OCI-LY7 (cell line): ENCODE data around the gene THAP4. TPM values are rescaled to one million over a fixed set of nuclear protein-coding genes. Genes with fewer than 3 reads are reported as not detected.

Experiments
- BruUV-seq: library from RNA; stranded (reverse); fragments of 400-500 nt; replicated peaks from 2 replicates; lab custom pipeline; 2021; lab: Mats Ljungman, UMichigan
- CTCF ChIA-PET: fragments of 300-600 bp; sonication (Branson Sonifier 250); formaldehyde crosslinking; loops from one replicate; lab custom pipeline; 2022; ENCODE audit warnings: antibody characterized with exemption; ENCODE audit not compliant: unreplicated experiment; lab: Charles Lee
- POLR2A ChIA-PET: fragments of 300-600 bp; sonication (Branson Sonifier 250); formaldehyde crosslinking; loops from one replicate; lab custom pipeline; 2022; ENCODE audit warnings: antibody characterized with exemption; lab: Charles Lee
- DNase-seq: peaks from one replicate; pipeline ENCODE4 v3.0.0-alpha.2; 2015; ENCODE audit warnings: low spot score
- H2AFZ ChIP-seq: fragments of 200-600 bp; sonication (generic), shearing (Covaris generic); 2 replicates; pipeline ENCODE4 v1.6.1; 2014; ENCODE audit warnings: mild to moderate bottlenecking, antibody characterized with exemption, low read length, moderate library complexity
- H3K27ac ChIP-seq: fragments of 200-600 bp; sonication (generic); 2 replicates; pipeline ENCODE4 v1.5.1; 2014; ENCODE audit warnings: mixed run types, low read depth, mild to moderate bottlenecking, moderate library complexity, low read length, inconsistent platforms; ENCODE audit not compliant: poor library complexity, severe bottlenecking
- H3K36me3 ChIP-seq: fragments of 200-600 bp; sonication (generic); 2 replicates; pipeline ENCODE4 v1.6.1; 2014; ENCODE audit warnings: mild to moderate bottlenecking, antibody characterized with exemption, low read length, moderate library complexity, mixed read lengths; ENCODE audit not compliant: insufficient read depth
- H3K4me1 ChIP-seq: fragments of 200-600 bp; sonication (generic); 2 replicates; pipeline ENCODE4 v1.5.1; 2014; ENCODE audit warnings: mild to moderate bottlenecking, low read length; ENCODE audit not compliant: insufficient read depth, poor library complexity, severe bottlenecking
- H3K4me2 ChIP-seq: fragments of 200-600 bp; sonication (generic); 2 replicates; pipeline ENCODE4 v1.6.1; 2014; ENCODE audit warnings: mild to moderate bottlenecking, low read length
- H3K4me3 ChIP-seq: fragments of 200-600 bp; sonication (generic); 2 replicates; pipeline ENCODE4 v1.5.1; 2014; ENCODE audit warnings: mild to moderate bottlenecking, low read depth, low read length; ENCODE audit not compliant: poor library complexity, severe bottlenecking
- H3K79me2 ChIP-seq: fragments of 200-600 bp; sonication (generic); 2 replicates; pipeline ENCODE4 v1.6.1; 2016; ENCODE audit warnings: low read depth, mild to moderate bottlenecking, low read length, moderate library complexity, mixed read lengths; ENCODE audit not compliant: insufficient read depth
- H3K9me2 ChIP-seq: fragments of 200-600 bp; sonication (generic); 2 replicates; pipeline ENCODE4 v1.6.1; 2016; ENCODE audit warnings: mild to moderate bottlenecking, low read length, mixed read lengths; ENCODE audit not compliant: insufficient read depth
- H3K9me3 ChIP-seq: fragments of 200-600 bp; sonication (generic); 2 replicates; pipeline ENCODE4 v1.6.1; 2014; ENCODE audit warnings: mild to moderate bottlenecking, mixed run types, low read length, mixed read lengths
- H4K20me1 ChIP-seq: fragments of 200-600 bp; sonication (generic); 2 replicates; pipeline ENCODE4 v1.6.1; 2014; ENCODE audit warnings: mild to moderate bottlenecking, antibody characterized with exemption, low read length, moderate library complexity, mixed read lengths; ENCODE audit not compliant: insufficient read depth
- CTCF ChIP-seq: fragments of 200-600 bp; sonication (generic); conservative IDR thresholded peaks from 2 replicates; pipeline ENCODE4 v1.5.1; 2014; ENCODE audit warnings: mild to moderate bottlenecking, antibody characterized with exemption, low read length, moderate library complexity, mixed read lengths
- EZH2phosphoT487 ChIP-seq: fragments of 200-600 bp; sonication (generic); IDR thresholded peaks from 2 replicates; pipeline ENCODE4 v1.6.1; 2018; ENCODE audit warnings: low read depth, borderline replicate concordance, mild to moderate bottlenecking, mixed run types, antibody characterized with exemption, low read length, moderate library complexity, mixed read lengths
- intact Hi-C: fragments of 100-400 bp; cut with micrococcal nuclease; formaldehyde crosslinking; loops from one replicate; pipeline ENCODE4 v1.10.0; 2022; ENCODE audit not compliant: unreplicated experiment
- total RNA-seq, 2 experiments: library from RNA; depleted of rRNA in 1 of 2; stranded (reverse); fragments of >200 nt in 1 of 2; shearing (Covaris generic) in 1 of 2; gene quantifications; 2 replicates each; pipeline ENCODE4 v1.2.3, GENCODE V29; 2014 to 2022

The THAP4 gene
- total RNA-seq, 2 experiments from 2014 or later: 61.6 to 65.6 TPM

- Histone ChIP-seq H3K9me3 (no peaks in the 10 kb centered on the region), H3K4me3 (no peak overlapping the region), H3K27ac (no peak overlapping the region), H3K9me2 (no peaks in the 10 kb centered on the region), H4K20me1 (no peaks in the 10 kb centered on the region), H3K4me1 (no peaks in the 10 kb centered on the region), H2AFZ (no peak overlapping the region), H3K79me2 (no peaks in the 10 kb centered on the region), H3K36me3 (no peaks in the 10 kb centered on the region), H3K4me2 (no peak overlapping the region)
- TF ChIP-seq EZH2phosphoT487 (no peak), CTCF (no peak)
- no peak for DNase-seq
- POLR2A ChIA-PET: no interaction called here
- CTCF ChIA-PET: no interaction called here
- no TSS peak for BruUV-seq
- intact Hi-C loops: no loop called here
Observed at GRCh38 chr2:241545523-241546473, 91.2 kb downstream of the THAP4 start.

GRCh38 chr2:241545106-241545505 is 91.9 kb downstream of the THAP4 start:
- no peak overlapping the region for H3K4me3 ChIP-seq
- no peaks in the 10 kb centered on the region for H3K9me3 ChIP-seq
- no peaks in the 10 kb centered on the region for H3K79me2 ChIP-seq
- CTCF ChIA-PET: no interaction called here
- BruUV-seq: no TSS peak
- H3K36me3 ChIP-seq: no peaks in the 10 kb centered on the region
- intact Hi-C loops: no loop called here
- no peaks in the 10 kb centered on the region for H4K20me1 ChIP-seq
- no peaks in the 10 kb centered on the region for H3K4me1 ChIP-seq
- no peak overlapping the region for H3K27ac ChIP-seq
- no peak for DNase-seq
- POLR2A ChIA-PET: interaction anchor here (0.6 kb wide), 1 partner anchor 14 kb away, joined by 3 read pairs; no protein-coding TSS in a partner anchor
- no peak overlapping the region for H2AFZ ChIP-seq
- no peak overlapping the region for H3K4me2 ChIP-seq
- no peak for TF ChIP-seq CTCF
- no peak for TF ChIP-seq EZH2phosphoT487
- no peaks in the 10 kb centered on the region for H3K9me2 ChIP-seq

- Histone ChIP-seq H3K27ac (no peak overlapping the region), H3K4me3 (no peak overlapping the region), H3K79me2 (no peaks in the 10 kb centered on the region), H3K36me3 (no peaks in the 10 kb centered on the region), H2AFZ (no peak overlapping the region), H3K4me1 (no peaks in the 10 kb centered on the region), H3K4me2 (no peak overlapping the region), H3K9me2 (no peaks in the 10 kb centered on the region), H4K20me1 (no peaks in the 10 kb centered on the region), H3K9me3 (no peaks in the 10 kb centered on the region)
- no peak for DNase-seq
- no TSS peak for BruUV-seq
- ChIA-PET POLR2A (no interaction called here), CTCF (interaction anchor here (0.7 kb wide), 1 partner anchor 231 kb away, joined by 4 read pairs; no protein-coding TSS in a partner anchor)
- intact Hi-C loops: no loop called here
- TF ChIP-seq EZH2phosphoT487 (no peak), CTCF (no peak)
Observed at GRCh38 chr2:241542278-241542605, 94.7 kb downstream of the THAP4 start.
